ENCODE measurements around the gene NELL1.

Gene NELL1

GRCh38 chr11:21346361-21346760, 677.0 kb downstream of the NELL1 start:
- DNase-seq (ENCODE audit: low read depth): no peak

GRCh38 chr11:21350613-21351012, 681.2 kb downstream of the NELL1 start:
- DNase-seq (ENCODE audit: low read depth): no peak

GRCh38 chr11:21353425-21353824, 684.0 kb downstream of the NELL1 start:
- DNase-seq (ENCODE audit: low read depth): no peak

- no peak for DNase-seq (ENCODE audit: low read depth)
Observed at GRCh38 chr11:21364866-21365624, 695.7 kb downstream of the NELL1 start.

- no peak for DNase-seq (ENCODE audit: low read depth)
Observed at GRCh38 chr11:21369947-21370346, 700.6 kb downstream of the NELL1 start.

GRCh38 chr11:21371044-21371443, 701.7 kb downstream of the NELL1 start:
- no peak for DNase-seq (ENCODE audit: low read depth)

- no peak for DNase-seq (ENCODE audit: low read depth)
Observed at GRCh38 chr11:21372672-21373071, 703.3 kb downstream of the NELL1 start.

GRCh38 chr11:21374376-21374775, 705.0 kb downstream of the NELL1 start:
- DNase-seq (ENCODE audit: low read depth): no peak

- no peak for DNase-seq (ENCODE audit: low read depth)
Observed at GRCh38 chr11:21385669-21386440, 716.5 kb downstream of the NELL1 start.

GRCh38 chr11:21390430-21390829, 721.0 kb downstream of the NELL1 start:
- DNase-seq (ENCODE audit: low read depth): no peak

GRCh38 chr11:21396342-21397008, 727.1 kb downstream of the NELL1 start:
- no peak for DNase-seq (ENCODE audit: low read depth)

GRCh38 chr11:21398195-21398594, 728.8 kb downstream of the NELL1 start:
- DNase-seq (ENCODE audit: low read depth): no peak

- DNase-seq (ENCODE audit: low read depth): no peak
Observed at GRCh38 chr11:21401496-21401895, 732.1 kb downstream of the NELL1 start.

GRCh38 chr11:21402274-21402673, 732.9 kb downstream of the NELL1 start:
- DNase-seq (ENCODE audit: low read depth): no peak

GRCh38 chr11:21403069-21403468, 733.7 kb downstream of the NELL1 start:
- no peak for DNase-seq (ENCODE audit: low read depth)

GRCh38 chr11:21405422-21405821, 736.0 kb downstream of the NELL1 start:
- no peak for DNase-seq (ENCODE audit: low read depth)

- DNase-seq (ENCODE audit: low read depth): no peak
Observed at GRCh38 chr11:21410513-21410912, 741.1 kb downstream of the NELL1 start.

- DNase-seq (ENCODE audit: low read depth): no peak
Observed at GRCh38 chr11:21411104-21411503, 741.7 kb downstream of the NELL1 start.

GRCh38 chr11:21411597-21411996, 742.2 kb downstream of the NELL1 start:
- no peak for DNase-seq (ENCODE audit: low read depth)

- no peak for DNase-seq (ENCODE audit: low read depth)
Observed at GRCh38 chr11:21412652-21413383, 743.4 kb downstream of the NELL1 start.

- DNase-seq (ENCODE audit: low read depth): no peak
Observed at GRCh38 chr11:21414953-21415352, 745.6 kb downstream of the NELL1 start.

- no peak for DNase-seq (ENCODE audit: low read depth)
Observed at GRCh38 chr11:21415606-21416005, 746.2 kb downstream of the NELL1 start.

Data from activated T-cell treated with anti-CD3 and anti-CD28 coated beads for 1 hour (primary cell).